D721Med (cell line): ENCODE measurements around the gene CCDC57.

ENCODE experiments used
- DNase-seq: peaks from one replicate; pipeline ENCODE4 v3.0.0; 2011; ENCODE audit warnings: low spot score; ENCODE audit not compliant: insufficient read length
- FAIRE-seq: peaks from 2 replicates; lab custom pipeline; 2011; peaks lifted over from hg19 to GRCh38; lab: Jason Lieb, UNC
- CTCF ChIP-seq: IDR thresholded peaks from 2 replicates; pipeline ENCODE4 v1.5.1; 2012; ENCODE audit warnings: mild to moderate bottlenecking, control low read depth; ENCODE audit not compliant: insufficient read depth; ENCODE audit errors: missing control alignments

The CCDC57 gene

GRCh38 chr17:82244413-82245133, 31.9 kb upstream of the CCDC57 start:
- FAIRE-seq (no peak), DNase-seq (no peak)
- TF ChIP-seq CTCF, result peak; percentile 54

- FAIRE-seq, result no peak
- TF ChIP-seq CTCF, result no peak
- DNase-seq, result no peak
These were observed 31.2 kb upstream of the CCDC57 start for GRCh38 chr17:82243648-82244412.

- TF ChIP-seq CTCF, result no peak
- no peak for FAIRE-seq
- no peak for DNase-seq
These were observed 30.5 kb upstream of the CCDC57 start for GRCh38 chr17:82242977-82243647.

- no peak for FAIRE-seq
- TF ChIP-seq CTCF, result no peak
- DNase-seq, result no peak
These were observed 30.0 kb upstream of the CCDC57 start for GRCh38 chr17:82242698-82242976.

- DNase-seq, result no peak
- no peak for FAIRE-seq
- no peak for TF ChIP-seq CTCF
These were observed 29.5 kb upstream of the CCDC57 start for GRCh38 chr17:82241926-82242697.

GRCh38 chr17:82241183-82241925, 28.7 kb upstream of the CCDC57 start:
- FAIRE-seq (no peak), DNase-seq (no peak)
- no peak for TF ChIP-seq CTCF
